Measurements from ENCODE around the gene TARM1.
"Not testable (repeated sequence)": the region's sequence is repeated elsewhere in the genome, so short reads cannot be mapped to it uniquely, and the experiment has no call there.

Gene TARM1

DNA sequence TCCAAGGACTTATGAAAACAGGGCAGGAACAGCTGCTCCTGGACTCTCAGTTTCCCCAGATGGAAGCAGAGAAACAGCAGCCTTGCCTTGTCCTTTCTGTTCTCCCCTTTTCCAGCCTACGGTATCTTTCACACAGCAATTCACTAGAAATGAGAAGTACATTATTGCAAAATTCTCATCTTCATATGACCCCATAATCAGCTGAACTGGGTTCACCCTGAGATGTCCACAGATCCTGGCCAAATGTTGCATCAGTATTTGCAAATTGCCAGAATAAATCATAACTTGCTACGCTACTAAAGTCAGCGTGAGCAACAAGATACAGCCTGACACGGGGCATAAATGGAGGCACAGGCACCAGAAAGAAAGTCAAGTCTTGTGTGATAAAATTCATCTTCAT lies 33.5 kb downstream of the TARM1 start:
- H3K4me3 ChIP-seq (ENCODE audit: low read depth, low read length): no peak overlapping the region
- no peak for DNase-seq (ENCODE audit: low read depth)
- TF ChIP-seq, protein P1, sequence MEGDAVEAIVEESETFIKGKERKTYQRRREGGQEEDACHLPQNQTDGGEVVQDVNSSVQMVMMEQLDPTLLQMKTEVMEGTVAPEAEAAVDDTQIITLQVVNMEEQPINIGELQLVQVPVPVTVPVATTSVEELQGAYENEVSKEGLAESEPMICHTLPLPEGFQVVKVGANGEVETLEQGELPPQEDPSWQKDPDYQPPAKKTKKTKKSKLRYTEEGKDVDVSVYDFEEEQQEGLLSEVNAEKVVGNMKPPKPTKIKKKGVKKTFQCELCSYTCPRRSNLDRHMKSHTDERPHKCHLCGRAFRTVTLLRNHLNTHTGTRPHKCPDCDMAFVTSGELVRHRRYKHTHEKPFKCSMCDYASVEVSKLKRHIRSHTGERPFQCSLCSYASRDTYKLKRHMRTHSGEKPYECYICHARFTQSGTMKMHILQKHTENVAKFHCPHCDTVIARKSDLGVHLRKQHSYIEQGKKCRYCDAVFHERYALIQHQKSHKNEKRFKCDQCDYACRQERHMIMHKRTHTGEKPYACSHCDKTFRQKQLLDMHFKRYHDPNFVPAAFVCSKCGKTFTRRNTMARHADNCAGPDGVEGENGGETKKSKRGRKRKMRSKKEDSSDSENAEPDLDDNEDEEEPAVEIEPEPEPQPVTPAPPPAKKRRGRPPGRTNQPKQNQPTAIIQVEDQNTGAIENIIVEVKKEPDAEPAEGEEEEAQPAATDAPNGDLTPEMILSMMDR (IDR thresholded peaks at IDR 0.05; ENCODE audit: low read depth, low read length, missing control alignments): no peak

DNA sequence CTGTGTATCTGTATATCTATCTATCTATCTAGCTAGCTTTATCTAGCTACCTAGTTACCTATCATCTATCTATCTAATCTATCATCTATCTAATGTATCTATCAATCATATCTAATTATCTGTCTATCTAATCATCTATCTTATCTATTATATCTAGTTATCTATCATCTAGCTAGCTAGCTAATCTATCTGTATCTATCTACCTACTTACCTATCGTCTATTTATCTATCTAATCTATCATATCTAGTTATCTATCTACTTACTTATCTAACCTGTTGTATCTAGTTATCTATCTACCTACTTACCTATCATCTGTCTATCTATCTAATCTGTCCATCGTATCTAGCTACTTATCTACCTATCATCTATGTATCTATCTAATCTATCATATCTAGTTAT lies 35.4 kb downstream of the TARM1 start:
- no peak overlapping the region for H3K4me3 ChIP-seq (ENCODE audit: low read depth, low read length)
- TF ChIP-seq, protein P1 (IDR thresholded peaks at IDR 0.05; ENCODE audit: low read depth, low read length, missing control alignments): no peak
- DNase-seq (ENCODE audit: low read depth): no peak

DNA sequence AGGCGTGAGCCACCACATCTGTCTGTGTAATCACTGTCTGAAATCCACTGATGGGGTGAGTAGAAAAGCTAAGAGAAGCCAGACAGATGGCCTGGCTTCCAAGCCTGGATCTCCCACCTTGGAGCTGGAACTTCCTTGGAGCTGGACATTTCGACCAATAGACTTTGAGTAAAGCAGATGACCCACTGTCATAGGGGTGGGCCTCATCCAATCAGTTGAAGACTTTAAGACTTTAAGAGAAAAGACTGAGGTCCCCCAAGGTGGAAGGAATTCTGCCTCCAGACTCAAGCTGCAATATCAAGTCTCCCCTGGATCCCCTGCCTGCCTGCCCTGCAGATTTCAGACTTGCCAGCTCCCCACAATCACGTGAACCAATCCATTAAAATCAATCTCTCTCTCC lies 38.2 kb downstream of the TARM1 start:
- TF ChIP-seq, protein P1 (IDR thresholded peaks at IDR 0.05; ENCODE audit: low read depth, low read length, missing control alignments): no peak
- DNase-seq (ENCODE audit: low read depth): no peak

DNA sequence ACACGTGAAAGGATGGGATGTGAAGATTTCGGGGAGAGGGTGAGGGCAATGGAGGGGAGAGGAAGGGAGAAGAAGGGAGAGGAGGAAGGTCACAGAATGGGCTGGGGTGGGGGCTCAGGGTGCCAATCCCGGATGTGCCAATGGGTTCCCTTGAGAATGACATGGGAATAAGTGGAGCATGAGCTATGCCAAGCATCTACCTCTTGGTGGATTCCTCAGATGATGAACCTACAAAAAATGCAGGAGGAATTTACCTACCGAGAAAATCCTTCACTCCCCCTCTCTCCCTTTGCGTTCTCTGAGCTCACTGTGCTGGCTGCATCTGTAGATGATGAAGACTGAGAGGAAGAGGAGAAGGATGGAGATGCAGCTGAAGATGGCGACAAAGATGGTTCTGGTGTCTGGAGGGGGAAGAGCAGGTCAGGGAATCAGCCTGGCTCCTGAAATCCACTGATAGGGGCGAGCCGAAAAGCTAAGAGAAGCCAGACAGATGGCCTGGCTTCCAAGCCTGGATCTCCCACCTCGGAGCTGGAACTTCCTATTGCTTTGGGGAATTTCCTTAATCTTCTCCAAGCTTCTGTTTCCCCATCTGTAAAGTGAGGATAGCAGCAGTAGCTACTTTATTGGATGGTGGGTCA lies 39.1 kb downstream of the TARM1 start:
- H3K4me3 ChIP-seq (ENCODE audit: low read depth, low read length): no peak overlapping the region
- TF ChIP-seq, protein P1 (IDR thresholded peaks at IDR 0.05; ENCODE audit: low read depth, low read length, missing control alignments): no peak
- DNase-seq (ENCODE audit: low read depth): no peak

More for the DNA sequence above, 38.2 kb downstream of the TARM1 start:
- no peak overlapping the region for H3K4me3 ChIP-seq (ENCODE audit: low read depth, low read length)

DNA sequence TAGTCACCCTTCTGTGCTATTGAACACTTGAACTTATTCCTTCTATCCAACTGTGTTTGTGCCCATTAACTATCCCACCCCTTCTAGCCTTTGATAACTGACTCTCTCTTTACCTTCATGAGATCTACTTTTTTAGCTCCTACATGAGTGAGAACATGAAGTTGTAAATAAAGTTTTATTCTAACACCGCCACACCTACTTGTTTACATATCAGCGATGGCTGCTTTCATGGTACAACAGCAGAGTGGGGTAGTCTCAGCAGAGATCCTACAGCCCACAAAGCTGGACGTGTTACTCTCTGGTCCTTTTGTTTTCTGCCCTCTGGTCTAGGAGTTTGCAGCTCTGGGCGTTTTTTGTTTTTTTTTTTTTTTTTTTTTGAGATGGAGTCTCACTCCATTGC lies 41.2 kb downstream of the TARM1 start:
- H3K4me3 ChIP-seq (ENCODE audit: low read depth, low read length): no peak overlapping the region
- no peak for DNase-seq (ENCODE audit: low read depth)
- TF ChIP-seq, protein P1 (IDR thresholded peaks at IDR 0.05; ENCODE audit: low read depth, low read length, missing control alignments): no peak

DNA sequence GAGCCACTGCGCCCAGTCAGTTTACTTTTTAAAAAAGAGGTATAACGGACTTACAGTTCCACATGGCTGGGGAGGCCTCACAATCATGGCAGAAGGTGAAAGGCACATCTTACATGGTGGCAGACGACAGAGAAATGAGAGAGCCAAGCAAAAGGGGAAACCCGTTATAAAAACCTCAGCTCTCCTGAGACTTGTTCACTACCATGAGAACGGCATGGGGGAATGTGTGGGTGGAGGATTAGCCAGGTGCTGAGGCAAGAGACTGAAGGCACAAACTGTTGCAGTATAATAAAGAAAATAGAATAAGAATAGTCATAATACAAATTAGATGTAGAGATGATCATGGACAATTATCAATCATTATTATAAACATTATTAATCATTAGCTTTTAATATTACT lies 44.6 kb downstream of the TARM1 start:
- not testable (repeated sequence) for H3K4me3 ChIP-seq (ENCODE audit: low read depth, low read length); DNase-seq (ENCODE audit: low read depth)

DNA sequence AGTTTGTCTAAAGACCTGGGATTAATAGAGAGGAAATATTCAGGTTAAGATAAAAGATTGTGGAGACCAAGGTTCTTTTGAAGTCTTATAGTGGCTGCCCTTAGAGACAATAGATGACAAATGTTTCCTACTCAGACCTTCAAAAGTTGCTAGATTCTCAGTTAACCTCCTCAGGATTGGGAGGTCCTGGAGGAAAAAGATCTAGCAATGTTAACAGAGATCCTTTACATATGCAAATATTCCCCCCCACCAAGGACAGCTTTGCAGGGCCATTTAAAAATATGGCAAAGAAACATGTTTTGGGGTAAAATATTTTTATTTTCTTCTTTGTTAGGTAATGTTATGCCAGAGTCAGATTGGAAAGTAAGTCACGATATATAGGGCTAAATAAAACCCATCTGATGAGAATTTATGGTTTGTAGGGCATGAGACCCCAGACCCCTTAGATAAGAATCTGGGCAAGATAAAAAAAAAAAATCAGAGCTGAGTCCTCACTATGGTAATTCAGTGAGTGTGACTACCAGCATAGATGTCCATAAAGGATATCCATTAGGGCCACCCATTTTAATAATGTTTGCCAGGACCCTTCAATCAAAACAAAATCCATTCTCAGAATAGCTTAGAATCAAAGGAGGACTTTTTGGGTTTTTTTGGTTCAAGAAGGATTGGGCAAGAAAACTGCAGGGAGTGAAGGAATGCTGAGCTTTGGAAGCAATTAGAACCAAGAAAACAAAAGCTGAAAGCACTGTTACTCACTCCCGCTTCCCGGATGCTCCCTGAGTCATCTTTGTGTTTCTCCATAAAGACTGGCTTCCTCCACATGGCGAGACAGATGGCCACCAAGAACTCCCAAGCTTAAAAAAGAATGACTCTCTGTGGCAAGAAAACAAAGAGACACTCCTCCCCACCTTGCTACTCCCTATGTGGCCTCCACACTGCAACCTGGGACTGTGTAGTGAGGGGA lies 45.7 kb downstream of the TARM1 start:
- DNase-seq (ENCODE audit: low read depth): no peak
- no peak overlapping the region for H3K4me3 ChIP-seq (ENCODE audit: low read depth, low read length)
- TF ChIP-seq, protein P1 (IDR thresholded peaks at IDR 0.05; ENCODE audit: low read depth, low read length, missing control alignments): no peak

Data from GM12864 (cell line).